Left lung (tissue), 10 donors: ENCODE measurements around the gene HEMGN. TPM values are rescaled to one million over a fixed set of nuclear protein-coding genes. Genes with fewer than 3 reads are reported as not detected.
"Not testable (repeated sequence)": the region's sequence is repeated elsewhere in the genome, so short reads cannot be mapped to it uniquely, and the experiment has no call there.

Experiments
- ATAC-seq: fragments of 200-7000 bp; cut with Tn5 transposase; one replicate; pipeline ENCODE4 v1.9.1; 2020; ENCODE audit warnings: moderate library complexity
- DNase-seq, 4 donors: peaks; one replicate each; pipeline ENCODE4 v3.0.0-alpha.2; 2013 to 2020
- H3K27ac ChIP-seq, 2 donors: fragments of 200-600 bp; sonication (generic) in 1 of 2; one replicate each; pipeline versions ENCODE4 v1.5.0 to v1.8.0; 2020 to 2021
- H3K27me3 ChIP-seq, 2 donors: fragments of 200-600 bp; sonication (generic) in 1 of 2; one replicate each; pipeline versions ENCODE4 v1.5.0 to v1.8.0; 2020 to 2021
- H3K36me3 ChIP-seq, 2 donors: fragments of 200-600 bp; sonication (generic) in 1 of 2; one replicate each; pipeline versions ENCODE4 v1.5.0 to v1.8.0; 2020 to 2021
- H3K4me1 ChIP-seq, 2 donors: fragments of 200-600 bp; one replicate each; pipeline ENCODE4 v1.8.0; 2021
- H3K4me3 ChIP-seq, 2 donors: fragments of 200-600 bp; sonication (generic) in 1 of 2; one replicate each; pipeline versions ENCODE4 v1.5.0 to v1.8.0; 2020 to 2021; ENCODE audit warnings: mild to moderate bottlenecking in 1 of 2
- H3K9me3 ChIP-seq, 2 donors: fragments of 200-600 bp; sonication (generic) in 1 of 2; one replicate each; pipeline versions ENCODE4 v1.5.0 to v1.8.0; 2020 to 2021
- CTCF ChIP-seq, 2 donors: fragments of 200-600 bp; sonication (generic) in 1 of 2; IDR thresholded peaks; one replicate each; pipeline versions ENCODE4 v1.5.0 to v1.8.0; 2021; ENCODE audit warnings: antibody characterized with exemption in 2 of 2
- intact Hi-C, 2 donors: fragments of 100-400 bp; cut with DNase I; formaldehyde crosslinking; loops; one replicate each; pipeline versions ENCODE4 v1.11.2 to v1.14.2; 2022
- polyA plus RNA-seq, 6 donors: library from polyadenylated mRNA; unstranded; fragments of 120-200 nt; gene quantifications; one replicate each; pipeline ENCODE4 v1.2.1, GENCODE V29; 2013; ENCODE audit not compliant: insufficient read length in 6 of 6
- total RNA-seq, 2 donors: library from RNA; stranded (reverse); fragmentation: NEBNext Ultra II Directional; extraction: Animal tissue kit (Norgen Biotek cat#: 25700); gene quantifications; one replicate each; pipeline ENCODE4 v1.2.1, GENCODE V29; 2021
- donor health status: DM: no; HTN: yes; CAD: no.
- donor health status: DM: no; HTN: no; CAD: no.

Gene HEMGN
- total and polyA plus RNA-seq, 8 donors, result 0.15 to 9.8 (median 4.1) TPM

- no peak for ATAC-seq
- Histone ChIP-seq H3K4me3 (no peak overlapping the region), H3K27ac (no peak overlapping the region), H3K4me1 (no peaks in the 10 kb centered on the region), H3K27me3 (no peaks in the 10 kb centered on the region), H3K9me3 (no peaks in the 10 kb centered on the region), H3K36me3 (no peaks in the 10 kb centered on the region)
- intact Hi-C loops, result no loop called here
- DNase-seq, result no peak
- TF ChIP-seq CTCF (IDR thresholded peaks at IDR 0.05), result no peak
These were observed 21.6 kb upstream of the HEMGN start for GRCh38 chr9:97959585-97959984.

DNA sequence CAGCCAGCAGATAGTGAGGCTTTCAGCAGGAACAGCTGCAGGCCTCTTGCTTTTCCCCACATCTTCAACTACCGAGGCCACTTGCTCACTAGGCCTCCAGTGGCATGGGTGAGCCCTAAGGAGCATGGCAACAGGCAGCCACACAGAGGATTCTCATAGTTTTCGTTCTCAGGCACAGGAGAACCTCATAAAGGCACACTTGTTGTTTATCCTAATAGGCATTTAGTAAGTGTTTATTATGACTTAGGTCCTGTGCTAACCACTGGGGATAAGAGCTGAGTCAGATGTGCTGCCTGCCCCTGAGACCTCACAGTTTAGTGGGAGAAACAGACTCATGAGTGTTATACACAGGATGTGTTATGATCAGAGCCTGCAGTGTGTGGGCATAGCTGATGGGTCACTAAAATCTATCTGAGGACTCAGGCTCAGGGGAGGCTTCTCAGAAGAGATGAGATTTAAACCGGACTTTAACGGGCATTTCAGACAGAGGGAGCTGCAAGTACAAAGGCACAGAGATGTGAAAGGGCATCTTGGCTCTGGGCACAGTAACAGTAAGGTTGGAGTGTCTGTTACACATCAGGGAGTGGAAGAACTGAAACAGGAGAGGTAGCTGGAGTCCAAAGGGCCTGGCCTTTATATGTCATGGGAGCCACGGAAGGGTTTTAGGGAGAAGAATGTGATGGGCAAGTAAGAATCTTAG is 21.0 kb upstream of the HEMGN start:
- TF ChIP-seq CTCF (IDR thresholded peaks at IDR 0.05), result no peak
- no peak overlapping the region for H3K4me3 ChIP-seq
- H3K27me3 ChIP-seq, result no peaks in the 10 kb centered on the region
- ATAC-seq (no peak), DNase-seq (no peak)
- H3K4me1 ChIP-seq, result no peaks in the 10 kb centered on the region
- intact Hi-C loops, result no loop called here
- no peak overlapping the region for H3K27ac ChIP-seq
- H3K36me3 ChIP-seq, result no peaks in the 10 kb centered on the region
- no peaks in the 10 kb centered on the region for H3K9me3 ChIP-seq

- H3K9me3 ChIP-seq, result no peaks in the 10 kb centered on the region
- no peaks in the 10 kb centered on the region for H3K4me1 ChIP-seq
- no peaks in the 10 kb centered on the region for H3K36me3 ChIP-seq
- no peak for DNase-seq
- ATAC-seq, result no peak
- H3K27me3 ChIP-seq, result no peaks in the 10 kb centered on the region
- intact Hi-C loops, result no loop called here
- no peak for TF ChIP-seq CTCF (IDR thresholded peaks at IDR 0.05)
- no peak overlapping the region for H3K4me3 ChIP-seq
- H3K27ac ChIP-seq, result no peak overlapping the region
These were observed 18.4 kb upstream of the HEMGN start for GRCh38 chr9:97956331-97956730.

GRCh38 chr9:97954550-97954989 is 16.6 kb upstream of the HEMGN start:
- H3K27ac ChIP-seq, result no peak overlapping the region
- no peaks in the 10 kb centered on the region for H3K9me3 ChIP-seq
- no peak overlapping the region for H3K4me3 ChIP-seq
- H3K36me3 ChIP-seq, result no peaks in the 10 kb centered on the region
- peak; percentile 35 to 55 for TF ChIP-seq CTCF (IDR thresholded peaks at IDR 0.05)
- no peaks in the 10 kb centered on the region for H3K4me1 ChIP-seq
- ATAC-seq (peak; percentile 90), DNase-seq (peak in 2 of 4 donors; percentile 2 to 21)
- intact Hi-C loops, result no loop called here
- peaks cover 0 to 8% of the 10 kb centered on the region in 2 donors for H3K27me3 ChIP-seq

DNA sequence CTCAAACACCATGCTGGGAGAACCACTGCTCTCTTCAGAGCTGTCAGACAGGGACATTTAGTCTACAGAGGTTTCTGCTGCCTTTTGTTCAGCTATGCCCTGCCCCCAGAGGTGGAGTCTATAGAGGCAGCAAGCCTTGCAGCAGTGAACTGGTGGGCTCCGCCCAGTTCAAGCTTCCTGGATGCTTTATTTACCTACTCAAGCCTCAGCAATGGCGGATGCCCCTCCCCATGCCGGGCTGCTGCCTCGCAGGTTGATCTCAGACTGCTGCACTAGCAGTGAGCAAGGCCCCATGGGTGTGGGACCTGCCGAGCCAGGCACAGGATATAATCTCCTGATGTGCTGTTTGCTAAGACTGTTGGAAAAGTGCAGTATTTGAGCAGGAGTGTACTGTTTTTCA is 12.9 kb upstream of the HEMGN start:
- intact Hi-C loops, H3K27ac ChIP-seq, ATAC-seq, H3K9me3 ChIP-seq, H3K4me1 ChIP-seq, H3K4me3 ChIP-seq, H3K36me3 ChIP-seq, H3K27me3 ChIP-seq, DNase-seq: not testable (repeated sequence)

- H3K4me1 ChIP-seq, H3K36me3 ChIP-seq, H3K9me3 ChIP-seq, H3K27ac ChIP-seq, H3K4me3 ChIP-seq, intact Hi-C loops, DNase-seq, ATAC-seq, H3K27me3 ChIP-seq: not testable (repeated sequence)
These were observed 9.1 kb upstream of the HEMGN start for GRCh38 chr9:97947094-97947493.

DNA sequence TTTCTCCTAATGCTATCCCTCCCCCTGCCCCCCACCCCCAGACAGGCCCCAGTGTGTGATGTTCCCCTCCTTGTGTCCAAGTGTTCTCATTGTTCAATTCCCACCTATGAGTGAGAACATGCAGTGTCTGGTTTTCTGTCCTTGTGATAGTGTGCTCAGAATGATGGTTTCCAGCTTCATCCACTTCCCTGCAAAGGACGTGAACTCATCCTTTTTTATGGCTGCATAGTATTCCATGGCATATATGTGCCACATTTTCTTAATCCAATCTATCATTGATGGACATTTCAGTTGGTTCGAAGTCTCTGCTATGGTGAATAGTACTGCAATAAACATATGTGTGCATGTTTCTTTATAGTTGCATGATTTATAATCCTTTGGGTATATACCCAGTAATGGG is 7.5 kb upstream of the HEMGN start:
- H3K36me3 ChIP-seq, H3K4me1 ChIP-seq, H3K4me3 ChIP-seq, intact Hi-C loops, ATAC-seq, H3K9me3 ChIP-seq, H3K27me3 ChIP-seq, DNase-seq, H3K27ac ChIP-seq: not testable (repeated sequence)
